Measurements from ENCODE around the gene MBD3L3. TPM values are rescaled to one million over a fixed set of nuclear protein-coding genes. Genes with fewer than 3 reads are reported as not detected.
"Not testable (repeated sequence)": the region's sequence is repeated elsewhere in the genome, so short reads cannot be mapped to it uniquely, and the experiment has no call there.

Gene MBD3L3
- not detected in 2 replicates for total RNA-seq (2012; rRNA removed)
- not detected in 2 replicates for polyA plus RNA-seq (2012; rRNA removed)
- not detected in 2 replicates for polyA plus RNA-seq (2012; cell fraction: cytosol; rRNA removed)
- not detected in 2 replicates for polyA plus RNA-seq (2012; cell fraction: nucleus; rRNA removed; ENCODE audit: low replicate concordance)
- Bru-seq, nascent RNA: not detected
- not detected for BruChase-seq, experiment 1, labeled RNA remaining after a 6-hour chase
- BruChase-seq, experiment 2, labeled RNA remaining after a 2-hour chase: not detected
- long read RNA-seq: 0 reads

GRCh38 chr19:7058576-7058975 is at the start of gene MBD3L3:
MBD3L3 (minus strand) TSS chr19:7058676; CDS start chr19:7058605, 71 bp downstream.
- H3K56ac ChIP-seq (ENCODE audit: extremely low read depth, insufficient read depth, low read length); BruUV-seq (replicated peaks); H3K4me2 ChIP-seq (ENCODE audit: low read depth, low read length); dilution Hi-C loops (cut with HindIII; ENCODE audit: low sequenced_read_pairs, unreplicated experiment); H2AK5ac ChIP-seq (ENCODE audit: low read depth, low read length); intact Hi-C loops (cut with micrococcal nuclease); H4K91ac ChIP-seq (ENCODE audit: insufficient read depth, low read depth, low read length); H4K20me1 ChIP-seq (ENCODE audit: insufficient read depth, low read length); H3K9me1 ChIP-seq (ENCODE audit: insufficient read depth, low read length); H3K18ac ChIP-seq (ENCODE audit: low read depth, low read length); H3K4ac ChIP-seq (ENCODE audit: low read depth, low read length); H3K4me3 ChIP-seq (ENCODE audit: insufficient read depth, low read depth, low read length); H2BK20ac ChIP-seq (ENCODE audit: low read depth, low read length); H3K14ac ChIP-seq (replicated peaks; ENCODE audit: low read depth, low read length); H3K79me1 ChIP-seq (ENCODE audit: low read depth in 1 of 2, low read length in 2 of 2); H3K4me1 ChIP-seq (ENCODE audit: control insufficient read depth, insufficient read depth, low read length); H3K27ac ChIP-seq (ENCODE audit: insufficient read depth, low read length); H2AFZ ChIP-seq (replicated peaks; ENCODE audit: low read length, poor library complexity); H3K9me3 ChIP-seq (ENCODE audit: control insufficient read depth, insufficient read depth, low read length); H3K9ac ChIP-seq (ENCODE audit: low read depth, low read length); H2BK5ac ChIP-seq (ENCODE audit: low read depth, low read length, poor library complexity, severe bottlenecking); DNase-seq; H2BK120ac ChIP-seq (ENCODE audit: low read depth, low read length); POLR2A ChIA-PET (ENCODE audit: unreplicated experiment); CTCF ChIA-PET; H2BK15ac ChIP-seq (ENCODE audit: low read depth, low read length); in situ Hi-C loops (cut with MboI; ENCODE audit: low sequenced_read_pairs); H3K23ac ChIP-seq (ENCODE audit: low read depth, low read length); H3K36me3 ChIP-seq (ENCODE audit: control insufficient read depth, insufficient read depth, low read length); H2AK9ac ChIP-seq (replicated peaks; ENCODE audit: low read depth, low read length, poor library complexity); H4K5ac ChIP-seq (ENCODE audit: low read depth, low read length); H3K27me3 ChIP-seq (ENCODE audit: control insufficient read depth, insufficient read depth, low read length); ATAC-seq (ENCODE audit: low read depth); H4K8ac ChIP-seq (ENCODE audit: low read depth in 2 of 2, low read length in 2 of 2): not testable (repeated sequence)
- WGBS, 2 experiments (ENCODE audit: extremely low coverage in 2 of 2, insufficient read length in 1 of 2): no CpG with 5 or more reads among the region's 8 CpGs

All from IMR-90 (cell line).